ENCODE results near the gene GABRD.
"Not testable (repeated sequence)": the region's sequence is repeated elsewhere in the genome, so short reads cannot be mapped to it uniquely, and the experiment has no call there.

The GABRD gene, protein sequence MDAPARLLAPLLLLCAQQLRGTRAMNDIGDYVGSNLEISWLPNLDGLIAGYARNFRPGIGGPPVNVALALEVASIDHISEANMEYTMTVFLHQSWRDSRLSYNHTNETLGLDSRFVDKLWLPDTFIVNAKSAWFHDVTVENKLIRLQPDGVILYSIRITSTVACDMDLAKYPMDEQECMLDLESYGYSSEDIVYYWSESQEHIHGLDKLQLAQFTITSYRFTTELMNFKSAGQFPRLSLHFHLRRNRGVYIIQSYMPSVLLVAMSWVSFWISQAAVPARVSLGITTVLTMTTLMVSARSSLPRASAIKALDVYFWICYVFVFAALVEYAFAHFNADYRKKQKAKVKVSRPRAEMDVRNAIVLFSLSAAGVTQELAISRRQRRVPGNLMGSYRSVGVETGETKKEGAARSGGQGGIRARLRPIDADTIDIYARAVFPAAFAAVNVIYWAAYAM

DNA sequence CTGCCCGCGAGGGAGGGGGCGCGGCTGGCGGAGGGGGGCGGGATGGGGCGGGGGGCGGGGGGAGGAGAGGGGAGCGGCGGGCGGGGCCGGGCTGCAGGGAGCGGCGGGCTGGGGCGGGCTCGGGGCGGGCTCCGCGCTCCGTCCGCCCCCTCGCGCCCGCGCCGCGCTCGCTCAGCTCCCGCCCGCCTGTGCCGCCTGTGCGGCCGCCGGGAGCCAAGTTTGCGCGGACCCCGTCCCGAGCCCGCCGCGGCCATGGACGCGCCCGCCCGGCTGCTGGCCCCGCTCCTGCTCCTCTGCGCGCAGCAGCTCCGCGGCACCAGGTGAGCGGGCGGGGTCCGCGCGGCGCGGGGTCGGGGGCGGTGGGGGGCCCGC, at the start of gene GABRD:
Gene GABRD (plus strand): TSS at position 174 of the 372 bp plus-strand sequence. CDS start 79 bp downstream, at position 253.
- no peak for DNase-seq

DNA sequence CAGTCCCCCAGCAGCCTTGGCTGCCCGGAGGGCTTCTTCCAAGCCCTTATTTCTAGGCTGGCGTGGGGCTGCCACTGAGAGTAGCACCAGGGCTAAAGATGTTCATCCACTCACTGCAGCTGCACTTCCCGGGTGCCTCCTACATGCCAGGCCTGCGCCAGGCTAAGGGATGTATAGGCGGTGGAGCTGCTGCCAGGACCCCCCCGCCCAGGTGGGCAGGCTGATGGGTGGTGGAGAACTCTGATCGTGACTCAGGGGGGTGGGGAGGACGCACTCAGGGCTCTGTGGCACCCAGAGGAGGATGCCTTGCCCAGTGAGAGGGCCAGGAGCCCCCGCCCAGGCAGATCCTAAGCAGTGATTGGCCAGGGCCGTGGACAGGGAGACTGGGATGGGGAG, 49.6 kb upstream of the GABRD start:
- DNase-seq, result no peak

GRCh38 chr1:1969953-1970716, 49.0 kb upstream of the GABRD start:
- DNase-seq, result no peak

DNA sequence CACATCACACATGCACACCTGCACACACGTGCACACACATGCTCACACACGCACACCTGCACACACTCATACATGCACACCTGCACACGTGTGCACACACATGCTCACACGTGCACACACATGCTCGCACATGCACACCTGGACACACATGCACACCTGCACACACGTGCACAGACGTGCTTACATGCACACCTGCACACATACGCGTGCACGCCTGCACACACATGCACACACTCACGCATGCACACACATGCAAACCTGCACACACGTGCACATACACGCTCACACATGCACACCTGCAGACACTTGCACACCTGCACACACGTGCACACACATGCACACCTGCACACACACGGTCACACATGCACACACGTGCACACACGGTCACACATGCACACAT, 48.1 kb upstream of the GABRD start:
- no peak for DNase-seq

- no peak for DNase-seq
These were observed 47.5 kb upstream of the GABRD start for GRCh38 chr1:1971688-1972087.

- DNase-seq, result no peak
These were observed 46.0 kb upstream of the GABRD start for GRCh38 chr1:1972976-1973715.

DNA sequence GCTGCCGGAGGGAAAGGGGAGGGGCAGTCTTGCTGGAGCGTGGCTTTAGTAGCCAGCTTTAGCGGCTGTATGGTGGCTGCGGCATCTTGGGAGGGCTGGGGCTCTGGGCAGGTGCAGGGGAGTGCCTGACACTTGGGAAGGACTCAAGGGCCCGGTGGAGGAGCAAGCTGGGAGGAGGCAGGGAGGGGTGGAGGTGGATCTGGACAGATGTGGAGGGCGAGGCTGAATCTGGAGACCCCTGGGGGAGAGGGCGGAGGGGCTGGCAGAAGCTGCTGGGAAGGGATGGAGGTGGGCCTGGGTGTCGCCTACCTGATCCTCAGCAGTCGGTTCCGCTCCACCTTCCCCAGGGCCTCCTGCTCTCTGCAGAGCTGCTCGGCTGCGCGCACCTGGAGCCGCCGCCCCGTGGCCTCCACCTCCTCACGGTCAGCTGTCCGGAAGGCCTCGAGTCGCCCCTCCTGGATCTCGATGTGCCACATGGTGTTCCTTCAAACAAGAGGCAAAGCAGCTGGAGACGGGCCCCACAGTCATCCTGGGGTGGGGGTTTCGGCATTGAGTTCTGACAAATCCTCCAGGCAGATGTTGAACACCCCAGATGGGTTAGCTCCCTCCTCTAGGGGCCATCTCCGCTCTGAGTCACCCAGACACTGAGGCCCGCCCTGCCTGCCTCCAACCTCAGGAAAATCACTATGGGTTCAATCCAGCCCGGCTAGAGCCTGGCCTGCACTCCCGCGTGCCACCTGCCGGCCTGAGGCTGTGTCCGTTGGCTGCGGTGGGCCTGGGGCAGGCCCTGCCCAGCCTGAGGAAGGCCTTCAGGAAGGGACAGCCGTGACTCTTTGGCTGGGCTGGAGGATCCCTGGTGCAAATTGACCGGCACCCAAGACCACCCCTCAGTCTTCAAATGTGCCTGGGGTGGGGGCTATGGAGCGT, 45.2 kb upstream of the GABRD start:
- no peak for DNase-seq

- DNase-seq, result no peak
These were observed 44.3 kb upstream of the GABRD start for GRCh38 chr1:1974834-1975233.

DNA sequence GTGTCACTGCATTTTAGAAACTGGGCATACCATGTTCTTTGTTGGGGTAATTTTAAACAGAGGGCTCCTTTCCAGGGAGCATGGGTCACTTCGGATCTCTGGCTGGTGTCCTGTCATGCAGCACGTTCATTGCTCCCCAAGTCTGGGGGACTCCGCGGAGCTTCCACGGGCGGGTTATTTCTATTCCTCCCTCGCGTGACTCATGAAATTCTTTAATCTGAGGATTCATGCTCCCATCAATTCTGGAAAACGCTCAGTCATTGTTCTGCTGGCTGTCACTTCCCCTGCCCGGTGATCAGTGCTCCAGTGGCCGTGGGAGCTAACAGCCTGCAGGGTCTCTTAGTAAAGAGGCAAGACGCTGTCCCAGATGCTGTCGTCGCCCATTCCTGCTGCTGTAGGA, 43.6 kb upstream of the GABRD start:
- no peak for DNase-seq

GRCh38 chr1:1976031-1976430, 43.1 kb upstream of the GABRD start:
- no peak for DNase-seq

- DNase-seq, result no peak
These were observed 41.0 kb upstream of the GABRD start for GRCh38 chr1:1978108-1978507.

DNA sequence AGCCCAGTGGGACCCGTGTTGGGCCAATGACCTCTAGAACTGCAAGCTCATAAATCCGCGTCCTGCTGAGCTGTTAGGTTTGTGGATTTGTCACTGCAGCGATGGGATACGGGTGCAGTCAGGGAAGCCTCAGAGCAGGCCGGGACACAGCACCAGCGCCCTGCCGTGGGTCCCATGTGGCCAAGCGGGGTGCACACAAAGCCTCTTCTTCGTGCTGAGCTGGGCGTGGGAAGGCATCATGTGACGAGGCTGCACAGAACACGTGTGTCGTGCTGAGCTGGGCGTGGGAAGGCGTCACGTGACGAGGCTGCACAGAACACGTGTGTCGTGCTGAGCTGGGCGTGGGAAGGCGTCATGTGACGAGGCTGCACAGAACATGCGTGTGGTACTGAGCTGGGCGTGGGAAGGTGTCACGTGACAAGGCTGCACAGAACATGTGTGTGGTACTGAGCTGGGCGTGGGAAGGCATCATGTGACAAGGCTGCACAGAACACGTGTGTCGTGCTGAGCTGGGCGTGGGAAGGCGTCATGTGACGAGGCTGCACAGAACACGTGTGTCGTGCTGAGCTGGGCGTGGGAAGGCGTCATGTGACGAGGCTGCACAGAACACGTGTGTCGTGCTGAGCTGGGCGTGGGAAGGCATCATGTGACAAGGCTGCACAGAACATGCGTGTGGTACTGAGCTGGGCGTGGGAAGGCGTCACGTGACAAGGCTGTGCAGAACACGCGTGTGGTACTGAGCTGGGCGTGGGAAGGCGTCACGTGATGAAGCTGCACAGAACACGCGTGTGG, 40.3 kb upstream of the GABRD start:
- not testable (repeated sequence) for DNase-seq

DNA sequence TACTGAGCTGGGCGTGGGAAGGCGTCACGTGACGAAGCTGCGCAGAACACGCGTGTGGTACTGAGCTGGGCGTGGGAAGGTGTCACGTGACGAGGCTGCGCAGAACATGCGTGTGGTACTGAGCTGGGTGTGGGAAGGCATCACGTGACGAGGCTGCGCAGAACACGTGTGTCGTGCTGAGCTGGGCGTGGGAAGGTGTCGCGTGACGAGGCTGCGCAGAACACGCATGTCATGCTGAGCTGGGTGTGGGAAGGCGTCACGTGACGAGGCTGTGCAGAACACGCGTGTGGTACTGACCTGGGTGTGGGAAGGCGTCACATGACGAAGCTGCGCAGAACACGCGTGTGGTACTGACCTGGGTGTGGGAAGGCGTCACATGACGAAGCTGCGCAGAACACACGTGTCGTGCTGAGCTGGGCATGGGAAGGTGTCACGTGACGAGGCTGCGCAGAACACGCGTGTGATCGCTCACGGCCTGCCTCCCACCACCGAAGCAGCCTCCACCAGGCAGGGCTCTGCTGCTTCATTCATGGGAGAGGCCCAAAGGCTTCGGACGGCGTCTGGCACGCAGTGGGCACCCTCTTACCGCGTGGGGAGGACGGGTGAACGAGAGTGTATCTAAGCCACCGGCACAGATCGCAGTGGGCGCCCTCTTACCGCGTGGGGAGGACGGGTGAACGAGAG, 39.5 kb upstream of the GABRD start:
- DNase-seq, result no peak

- DNase-seq, result no peak
These were observed 38.5 kb upstream of the GABRD start for GRCh38 chr1:1980467-1981141.

DNA sequence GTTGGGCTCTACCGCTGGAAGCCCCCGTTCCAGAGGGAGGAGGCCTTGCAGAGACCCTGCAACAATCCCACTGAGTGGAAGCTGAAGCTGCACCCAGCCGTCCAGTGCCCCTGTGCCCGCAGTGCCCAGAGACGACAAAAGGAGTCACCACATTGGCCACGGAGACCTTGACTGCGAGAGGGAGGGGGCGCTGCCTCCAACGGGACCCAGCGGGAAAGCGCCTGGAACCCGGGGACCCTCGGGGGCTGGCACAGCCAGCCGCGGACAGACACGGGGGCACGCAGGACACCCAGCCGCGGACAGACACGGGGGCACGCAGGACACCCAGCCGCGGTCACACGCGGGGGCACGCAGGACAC, 38.0 kb upstream of the GABRD start:
- DNase-seq, result no peak

DNA sequence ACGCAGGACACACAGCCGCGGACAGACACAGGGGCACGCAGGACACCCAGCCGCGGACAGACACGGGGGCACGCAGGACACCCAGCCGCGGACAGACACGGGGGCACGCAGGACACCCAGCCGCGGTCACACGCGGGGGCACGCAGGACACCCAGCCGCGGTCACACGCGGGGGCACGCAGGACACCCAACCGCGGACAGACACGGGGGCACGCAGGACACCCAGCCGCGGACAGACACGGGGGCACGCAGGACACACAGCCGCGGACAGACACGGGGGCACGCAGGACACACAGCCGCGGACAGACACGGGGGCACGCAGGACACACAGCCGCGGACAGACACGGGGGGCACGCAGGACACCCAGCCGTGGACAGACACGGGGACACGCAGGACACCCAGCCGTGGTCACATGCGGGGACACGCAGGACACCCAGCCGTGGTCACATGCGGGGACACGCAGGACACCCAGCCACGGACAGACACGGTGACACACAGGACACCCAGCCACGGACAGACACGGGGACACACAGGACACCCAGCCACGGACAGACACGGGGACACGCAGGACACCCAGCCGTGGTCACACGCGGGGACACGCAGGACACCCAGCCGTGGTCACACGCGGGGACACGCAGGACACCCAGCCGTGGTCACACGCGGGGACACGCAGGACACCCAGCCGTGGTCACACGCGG, 37.4 kb upstream of the GABRD start:
- not testable (repeated sequence) for DNase-seq

GRCh38 chr1:1982379-1983232, 36.5 kb upstream of the GABRD start:
- DNase-seq, result no peak

- no peak for DNase-seq
These were observed 34.5 kb upstream of the GABRD start for GRCh38 chr1:1984560-1985070.
